HL-60 (cell line): Measurements from ENCODE around the gene CASP3.

ENCODE experiments used
- CTCF ChIP-seq: IDR thresholded peaks from one replicate; pipeline ENCODE4 v1.5.1; 2011; ENCODE audit warnings: low read length, control low read depth, inconsistent platforms; ENCODE audit not compliant: insufficient read depth
- GABPA ChIP-seq: IDR thresholded peaks from 2 replicates; pipeline ENCODE4 v1.6.1; 2012; ENCODE audit warnings: low read depth
- POLR2AphosphoS5 ChIP-seq: IDR thresholded peaks from 2 replicates; pipeline ENCODE4 v1.6.1; 2012; ENCODE audit warnings: low read depth

GRCh38 chr4:184587701-184588100 lies 61.5 kb downstream of the CASP3 start:
- TF ChIP-seq POLR2AphosphoS5 (no peak), CTCF (no peak), GABPA (no peak)
